Epithelial cell of esophagus (primary cell): ENCODE measurements around the gene HDAC4.

Experiments used
- DNase-seq: peaks from one replicate; pipeline ENCODE4 v3.0.0; 2010; ENCODE audit warnings: low read depth
- H3K4me3 ChIP-seq: 2 replicates; pipeline ENCODE4 v1.5.1; 2011; ENCODE audit warnings: mild to moderate bottlenecking, low read length, control low read depth
- TF ChIP-seq, protein P1 (sequence below): IDR thresholded peaks from 2 replicates; pipeline ENCODE4 v1.5.1; 2011; ENCODE audit warnings: low read depth, mild to moderate bottlenecking, low read length, control low read depth, inconsistent platforms; ENCODE audit not compliant: insufficient read depth; ENCODE audit errors: missing control alignments

HDAC4 gene

GRCh38 chr2:239028253-239028619 lies 372.6 kb downstream of the HDAC4 start:
- DNase-seq = no peak

GRCh38 chr2:239027391-239028252 lies 373.2 kb downstream of the HDAC4 start:
- TF ChIP-seq, protein P1, sequence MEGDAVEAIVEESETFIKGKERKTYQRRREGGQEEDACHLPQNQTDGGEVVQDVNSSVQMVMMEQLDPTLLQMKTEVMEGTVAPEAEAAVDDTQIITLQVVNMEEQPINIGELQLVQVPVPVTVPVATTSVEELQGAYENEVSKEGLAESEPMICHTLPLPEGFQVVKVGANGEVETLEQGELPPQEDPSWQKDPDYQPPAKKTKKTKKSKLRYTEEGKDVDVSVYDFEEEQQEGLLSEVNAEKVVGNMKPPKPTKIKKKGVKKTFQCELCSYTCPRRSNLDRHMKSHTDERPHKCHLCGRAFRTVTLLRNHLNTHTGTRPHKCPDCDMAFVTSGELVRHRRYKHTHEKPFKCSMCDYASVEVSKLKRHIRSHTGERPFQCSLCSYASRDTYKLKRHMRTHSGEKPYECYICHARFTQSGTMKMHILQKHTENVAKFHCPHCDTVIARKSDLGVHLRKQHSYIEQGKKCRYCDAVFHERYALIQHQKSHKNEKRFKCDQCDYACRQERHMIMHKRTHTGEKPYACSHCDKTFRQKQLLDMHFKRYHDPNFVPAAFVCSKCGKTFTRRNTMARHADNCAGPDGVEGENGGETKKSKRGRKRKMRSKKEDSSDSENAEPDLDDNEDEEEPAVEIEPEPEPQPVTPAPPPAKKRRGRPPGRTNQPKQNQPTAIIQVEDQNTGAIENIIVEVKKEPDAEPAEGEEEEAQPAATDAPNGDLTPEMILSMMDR = no peak
- no peak for DNase-seq

More at GRCh38 chr2:239028253-239028619, 372.6 kb downstream of the HDAC4 start:
- TF ChIP-seq, protein P1 = no peak
- H3K4me3 ChIP-seq = no peak overlapping the region

GRCh38 chr2:239026711-239027361 lies 374.0 kb downstream of the HDAC4 start:
- DNase-seq = no peak
- no peak overlapping the region for H3K4me3 ChIP-seq
- TF ChIP-seq, protein P1 = no peak

More at GRCh38 chr2:239027391-239028252, 373.2 kb downstream of the HDAC4 start:
- no peak overlapping the region for H3K4me3 ChIP-seq

DNA sequence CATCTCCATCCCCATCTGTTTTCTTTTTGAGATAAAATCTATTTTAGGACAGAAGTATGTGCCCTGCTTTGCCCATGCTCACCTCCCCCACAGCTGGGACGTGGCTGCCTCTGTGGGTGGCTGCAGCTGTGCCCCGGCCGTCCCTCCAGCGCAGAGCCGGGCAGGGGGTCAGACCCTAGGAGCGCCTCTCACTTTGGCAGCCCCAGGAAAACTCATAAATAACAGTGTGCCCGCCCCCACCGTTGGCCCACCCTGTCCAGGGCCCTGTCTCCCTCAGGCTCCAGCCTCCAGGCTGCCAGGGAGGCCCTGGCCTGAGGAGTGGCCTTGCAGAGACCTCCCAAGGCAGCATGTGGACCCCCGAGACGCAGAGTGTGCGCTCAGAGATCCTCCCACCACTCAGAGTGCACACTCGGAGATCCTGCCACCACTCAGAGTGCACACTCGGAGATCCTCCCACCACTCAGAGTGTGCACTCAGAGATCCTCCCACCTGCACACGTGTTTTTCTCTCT lies 374.8 kb downstream of the HDAC4 start:
- TF ChIP-seq, protein P1 = no peak
- no peak for DNase-seq
- H3K4me3 ChIP-seq = no peak overlapping the region

- TF ChIP-seq, protein P1 = no peak
- H3K4me3 ChIP-seq = no peak overlapping the region
- peak; percentile 58 for DNase-seq
These were observed 375.6 kb downstream of the HDAC4 start for GRCh38 chr2:239025096-239025801.

GRCh38 chr2:239024226-239024625 lies 376.6 kb downstream of the HDAC4 start:
- no peak for DNase-seq
- no peak overlapping the region for H3K4me3 ChIP-seq
- TF ChIP-seq, protein P1 = no peak
